ENCODE measurements around the gene PDE7B.

DNA sequence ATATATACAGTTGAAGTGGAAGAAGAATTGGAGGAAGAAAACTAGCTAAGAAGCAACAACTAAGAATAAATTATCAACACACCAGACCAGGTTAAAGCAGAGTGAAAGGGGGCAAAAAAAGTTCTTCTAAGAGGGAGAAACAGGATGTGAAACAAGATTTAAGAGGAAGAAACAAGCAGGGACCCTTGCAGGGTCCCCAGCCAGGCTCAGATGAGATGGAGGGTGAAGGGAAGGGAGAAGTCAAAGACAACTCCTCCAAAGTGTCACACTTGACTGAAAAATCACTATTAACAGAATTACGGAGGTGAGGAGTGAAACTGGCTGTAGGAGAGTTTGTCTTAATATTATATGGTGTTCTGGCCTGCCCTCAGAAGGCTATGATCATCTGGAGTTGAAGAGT is 333.2 kb downstream of the PDE7B start:
- TF ChIP-seq TAF1 (IDR thresholded peaks at IDR 0.05; ENCODE audit: low read depth, low read length) = no peak
- no peak for TF ChIP-seq POLR2AphosphoS5 (IDR thresholded peaks at IDR 0.05; ENCODE audit: low read depth, low read length)
- no peak for TF ChIP-seq POU2F2 (IDR thresholded peaks at IDR 0.05; ENCODE audit: low read depth, low read length)
- no peak for TF ChIP-seq POLR2A (IDR thresholded peaks at IDR 0.05; ENCODE audit: low read depth, low read length)
